IMR-90 (cell line): Measurements from ENCODE around the gene VPS11. TPM values are rescaled to one million over a fixed set of nuclear protein-coding genes. Genes with fewer than 3 reads are reported as not detected.

Source experiments
- ATAC-seq: fragments of 200-7000 bp; cut with Tn5 transposase; 2 replicates; pipeline ENCODE4 v1.9.1; 2020; ENCODE audit warnings: low read depth, mild to moderate bottlenecking, moderate library complexity
- BruUV-seq: library from RNA; stranded (reverse); fragments of 400-500 nt; replicated peaks from 2 replicates; lab custom pipeline; 2021; lab: Mats Ljungman, UMichigan
- CTCF ChIA-PET: fragments of 300-600 bp; formaldehyde crosslinking; extraction: SDS; loops from one replicate; lab custom pipeline; 2021; ENCODE audit warnings: antibody characterized with exemption; lab: Yijun Ruan, JAX
- POLR2A ChIA-PET: fragments of 300-600 bp; sonication (Branson Sonifier 250); formaldehyde crosslinking; loops from one replicate; lab custom pipeline; 2022; ENCODE audit warnings: antibody characterized with exemption; ENCODE audit not compliant: unreplicated experiment; lab: Charles Lee
- DNase-seq: peaks from one replicate; pipeline ENCODE4 v3.0.0; 2013
- H2AFZ ChIP-seq: replicated peaks from 2 replicates; pipeline ENCODE3; 2013; ENCODE audit warnings: low read length, mild to moderate bottlenecking; ENCODE audit not compliant: poor library complexity
- H2AK5ac ChIP-seq: 2 replicates; pipeline ENCODE4 v1.6.1; 2013; ENCODE audit warnings: low read depth, low read length, inconsistent platforms
- H2AK9ac ChIP-seq: replicated peaks from 2 replicates; pipeline ENCODE3; 2013; ENCODE audit warnings: mild to moderate bottlenecking, low read depth, low read length, moderate library complexity; ENCODE audit not compliant: poor library complexity
- H2BK120ac ChIP-seq: 2 replicates; pipeline ENCODE4 v1.6.1; 2013; ENCODE audit warnings: low read depth, low read length, inconsistent platforms
- H2BK15ac ChIP-seq: 3 replicates; pipeline ENCODE4 v1.6.1; 2013; ENCODE audit warnings: low read depth, low read length, inconsistent platforms
- H2BK20ac ChIP-seq: 2 replicates; pipeline ENCODE4 v1.6.1; 2013; ENCODE audit warnings: low read depth, mild to moderate bottlenecking, inconsistent platforms, low read length, moderate library complexity
- H2BK5ac ChIP-seq: 2 replicates; pipeline ENCODE4 v1.6.1; 2013; ENCODE audit warnings: mild to moderate bottlenecking, low read depth, low read length, inconsistent platforms; ENCODE audit not compliant: poor library complexity, severe bottlenecking
- H3K14ac ChIP-seq: replicated peaks from 2 replicates; pipeline ENCODE4 v1.6.1; 2013; ENCODE audit warnings: low read depth, low read length, inconsistent platforms
- H3K18ac ChIP-seq: 2 replicates; pipeline ENCODE4 v1.6.1; 2013; ENCODE audit warnings: low read depth, low read length, control low read depth
- H3K23ac ChIP-seq: 2 replicates; pipeline ENCODE4 v1.6.1; 2013; ENCODE audit warnings: low read depth, low read length, inconsistent platforms
- H3K27ac ChIP-seq: 2 replicates; pipeline ENCODE4 v1.5.1; 2013; ENCODE audit warnings: mild to moderate bottlenecking, control low read depth, low read length; ENCODE audit not compliant: insufficient read depth
- H3K27me3 ChIP-seq: 2 replicates; pipeline ENCODE4 v1.6.1; 2013; ENCODE audit warnings: low read length; ENCODE audit not compliant: control insufficient read depth, insufficient read depth
- H3K36me3 ChIP-seq: 2 replicates; pipeline ENCODE4 v1.6.1; 2013; ENCODE audit warnings: low read length, mixed read lengths; ENCODE audit not compliant: control insufficient read depth, insufficient read depth
- H3K4ac ChIP-seq: 2 replicates; pipeline ENCODE4 v1.6.1; 2013; ENCODE audit warnings: low read depth, low read length, inconsistent platforms
- H3K4me1 ChIP-seq: 2 replicates; pipeline ENCODE4 v1.6.1; 2013; ENCODE audit warnings: low read length, mixed read lengths; ENCODE audit not compliant: control insufficient read depth, insufficient read depth
- H3K4me2 ChIP-seq: 2 replicates; pipeline ENCODE4 v1.6.1; 2013; ENCODE audit warnings: low read depth, mild to moderate bottlenecking, control low read depth, low read length, moderate library complexity
- H3K4me3 ChIP-seq: 2 replicates; pipeline ENCODE4 v1.5.1; 2013; ENCODE audit warnings: low read depth, mild to moderate bottlenecking, control low read depth, low read length, moderate library complexity; ENCODE audit not compliant: insufficient read depth
- H3K56ac ChIP-seq: 2 replicates; pipeline ENCODE4 v1.6.1; 2013; ENCODE audit warnings: low read length, inconsistent platforms; ENCODE audit not compliant: insufficient read depth; ENCODE audit errors: extremely low read depth
- H3K79me1 ChIP-seq, 2 experiments: 2 replicates each; pipeline ENCODE4 v1.6.1; 2013; ENCODE audit warnings: low read length in 2 of 2, inconsistent platforms in 1 of 2, low read depth in 1 of 2
- H3K9ac ChIP-seq: 2 replicates; pipeline ENCODE4 v1.6.1; 2013; ENCODE audit warnings: low read depth, low read length, control low read depth
- H3K9me1 ChIP-seq: 2 replicates; pipeline ENCODE4 v1.6.1; 2013; ENCODE audit warnings: low read length, inconsistent platforms; ENCODE audit not compliant: insufficient read depth
- H3K9me3 ChIP-seq: 2 replicates; pipeline ENCODE4 v1.6.1; 2013; ENCODE audit warnings: low read length; ENCODE audit not compliant: control insufficient read depth, insufficient read depth
- H4K20me1 ChIP-seq: 2 replicates; pipeline ENCODE4 v1.6.1; 2013; ENCODE audit warnings: low read length, inconsistent platforms; ENCODE audit not compliant: insufficient read depth
- H4K5ac ChIP-seq: 2 replicates; pipeline ENCODE4 v1.6.1; 2013; ENCODE audit warnings: mild to moderate bottlenecking, low read depth, low read length, control low read depth
- H4K8ac ChIP-seq, 2 experiments: 2 replicates each; pipeline ENCODE4 v1.6.1; 2013; ENCODE audit warnings: low read depth in 2 of 2, low read length in 2 of 2, control low read depth in 1 of 2, inconsistent platforms in 1 of 2
- H4K91ac ChIP-seq: 2 replicates; pipeline ENCODE4 v1.6.1; 2013; ENCODE audit warnings: low read depth, low read length, inconsistent platforms; ENCODE audit not compliant: insufficient read depth
- CTCF ChIP-seq: conservative IDR thresholded peaks from 2 replicates; pipeline ENCODE4 v1.5.1; 2012; ENCODE audit warnings: mild to moderate bottlenecking, low read depth, low read length, improper control_type of control experiment
- MAFK ChIP-seq: IDR thresholded peaks from 2 replicates; pipeline ENCODE4 v1.6.1; 2012; ENCODE audit warnings: low read depth, low read length, improper control_type of control experiment
- MAZ ChIP-seq: IDR thresholded peaks from 2 replicates; pipeline ENCODE4 v1.6.1; 2012; ENCODE audit warnings: low read depth, mild to moderate bottlenecking, low read length, improper control_type of control experiment, moderate library complexity, borderline replicate concordance
- MXI1 ChIP-seq: IDR thresholded peaks from 2 replicates; pipeline ENCODE4 v1.6.1; 2012; ENCODE audit warnings: low read depth, mild to moderate bottlenecking, low read length, moderate library complexity, borderline replicate concordance
- POLR2A ChIP-seq: IDR thresholded peaks from 2 replicates; pipeline ENCODE4 v1.6.1; 2012; ENCODE audit warnings: mild to moderate bottlenecking, low read depth, low read length
- RAD21 ChIP-seq: IDR thresholded peaks from 2 replicates; pipeline ENCODE4 v1.6.1; 2012; ENCODE audit warnings: low read length, improper control_type of control experiment
- RCOR1 ChIP-seq: IDR thresholded peaks from 2 replicates; pipeline ENCODE4 v1.6.1; 2012; ENCODE audit warnings: mild to moderate bottlenecking, low read length, improper control_type of control experiment; ENCODE audit not compliant: insufficient replicate concordance
- RFX5 ChIP-seq: IDR thresholded peaks from 2 replicates; pipeline ENCODE4 v1.8.0; 2012; ENCODE audit warnings: low read depth, mild to moderate bottlenecking, low read length, moderate library complexity
- SMC3 ChIP-seq: fragments of 150-350 bp; IDR thresholded peaks from 2 replicates; pipeline ENCODE4 v1.6.1; 2016; ENCODE audit warnings: low read depth, mild to moderate bottlenecking, antibody characterized with exemption, low read length, moderate library complexity
- WGBS, 2 experiments: methylation state at CpG; one replicate each; pipeline versions ENCODE4 v1.1.5 to v1.1.7; 2013; ENCODE audit warnings: missing lambda C conversion rate in 2 of 2; ENCODE audit not compliant: insufficient read length in 1 of 2; ENCODE audit errors: extremely low coverage in 2 of 2; 5-methylcytosine and 5-hydroxymethylcytosine counted together
- dilution Hi-C: fragments of 300-500 bp; cut with HindIII; formaldehyde crosslinking; loops from one replicate; pipeline ENCODE4 v1.14.3; 2018; ENCODE audit warnings: low sequenced_read_pairs; ENCODE audit not compliant: unreplicated experiment
- in situ Hi-C: fragments of 300-500 bp; cut with MboI; formaldehyde crosslinking; loops from 3 replicates; pipeline ENCODE4 v1.14.3; 2019; ENCODE audit warnings: low sequenced_read_pairs, inconsistent platforms, mixed read lengths
- intact Hi-C: fragments of 100-400 bp; cut with micrococcal nuclease; formaldehyde crosslinking; loops from 2 replicates; pipeline ENCODE4 v1.10.0; 2022
- polyA plus RNA-seq, 3 experiments: library from polyadenylated mRNA; depleted of rRNA; stranded (reverse); fragments of >200 nt; gene quantifications; 2 replicates each; pipeline ENCODE4 v1.2.3, GENCODE V29; 2012; ENCODE audit warnings: low replicate concordance in 1 of 3
- total RNA-seq: library from RNA; depleted of rRNA; stranded (reverse); fragments of >200 nt; gene quantifications from 2 replicates; pipeline ENCODE4 v1.2.3, GENCODE V29; 2012

VPS11 gene
- total and polyA plus RNA-seq, 2 of the 4 experiments (the other 2 are of a cell fraction), result 19.7 to 30.5 TPM

- Histone ChIP-seq H2BK5ac (peak within 1 kb of the TSS; percentile 90), H3K18ac (peak within 1 kb of the TSS; percentile 75), H2BK20ac (peak within 1 kb of the TSS; percentile 74; the same call in 1 of the 2 replicates), H2AK5ac (peak within 1 kb of the TSS; percentile 96), H3K9me1 (peaks cover 3% of the 10 kb centered on the region; the same call in 1 of the 2 replicates), H3K4ac (peak within 1 kb of the TSS; percentile 97), H2BK120ac (peak within 1 kb of the TSS; percentile 79; the same call in 1 of the 2 replicates), H3K14ac (peak within 1 kb of the TSS; percentile 100), H3K23ac (peak within 1 kb of the TSS; percentile 98), H2AK9ac (peak within 1 kb of the TSS; percentile 99), H3K4me1 (peaks cover 5% of the 10 kb centered on the region), H4K91ac (peak within 1 kb of the TSS; percentile 96), H4K8ac (peak within 1 kb of the TSS; percentile 89 to 100), H3K27me3 (no peaks in the 10 kb centered on the region), H3K4me2 (peak within 1 kb of the TSS; percentile 89), H3K9ac (peak within 1 kb of the TSS; percentile 96), H3K4me3 (peak within 1 kb of the TSS; percentile 90), H3K36me3 (peaks cover 33% of the 10 kb centered on the region), H3K27ac (peak within 1 kb of the TSS; percentile 88), H4K5ac (peak within 1 kb of the TSS; percentile 98), H4K20me1 (peaks cover 37% of the 10 kb centered on the region), H3K9me3 (no peaks in the 10 kb centered on the region), H3K79me1 (peaks cover 18 to 64% of the 10 kb centered on the region in 2 experiments), H2AFZ (peak within 1 kb of the TSS; percentile 100), H2BK15ac (peak within 1 kb of the TSS; percentile 81; the same call in 1 of the 3 replicates), H3K56ac (peak within 1 kb of the TSS; percentile 89)
- dilution Hi-C loops, result no loop called here
- 0% methylated on average over 42 of the region's 63 CpGs; no CpG with 5 or more reads in 1 of the 2 experiments for WGBS, 2 experiments
- ATAC-seq, result peak; percentile 93
- CTCF ChIA-PET, result no interaction called here
- in situ Hi-C loops, result no loop called here
- BruUV-seq, result no TSS peak
- intact Hi-C loops, result no loop called here
- peak; percentile 95 for DNase-seq
- TF ChIP-seq SMC3 (no peak), MAFK (no peak), RAD21 (no peak), CTCF (0 out of 2 replicates have a peak, but pooled peaks have one; percentile 2), POLR2A (peak; percentile 89), MAZ (peak; percentile 85; the same call in 1 of the 2 replicates), RCOR1 (peak; percentile 90), RFX5 (no peak), MXI1 (0 out of 2 replicates have a peak, but pooled peaks have one; percentile 5)
- POLR2A ChIA-PET, result interaction anchor here (0.7 kb wide), 1 partner anchor 13 kb away, joined by 3 read pairs; no protein-coding TSS in a partner anchor
These were observed 49.3 kb upstream of the VPS11 start, which contains the start of the genes RPS25 and TRAPPC4 for GRCh38 chr11:119018074-119018938. Gene RPS25, minus strand, starts transcription at chr11:119018343. Its CDS starts 59 bp downstream, at chr11:119018284. Gene TRAPPC4, plus strand, starts transcription at chr11:119018766. Its CDS starts 30 bp downstream, at chr11:119018796.
